Cardiac muscle cell (in vitro differentiated cells and primary cell): Measurements from ENCODE around the gene CD79A. TPM values are rescaled to one million over a fixed set of nuclear protein-coding genes. Genes with fewer than 3 reads are reported as not detected.

Source experiments
- DNase-seq, 2 donors: peaks; one replicate each; pipeline versions ENCODE4 v3.0.0 to v3.0.0-alpha.2; 2010 to 2017; ENCODE audit warnings: low read depth in 1 of 2, low spot score in 1 of 2
- H3K27ac ChIP-seq: fragments of 200-600 bp; sonication (generic); 2 replicates; pipeline ENCODE4 v1.5.1; 2016
- H3K27me3 ChIP-seq: fragments of 200-600 bp; sonication (generic); 2 replicates; pipeline ENCODE4 v1.6.0; 2016; ENCODE audit warnings: control low read depth
- H3K36me3 ChIP-seq: fragments of 200-600 bp; sonication (generic); 2 replicates; pipeline ENCODE4 v1.5.1; 2016; ENCODE audit warnings: control low read depth
- H3K4me1 ChIP-seq: fragments of 200-600 bp; sonication (generic); 2 replicates; pipeline ENCODE4 v1.8.1; 2017; ENCODE audit warnings: low read depth, mild to moderate bottlenecking, mixed run types
- H3K4me3 ChIP-seq: fragments of 200-600 bp; sonication (generic); 2 replicates; pipeline ENCODE4 v1.5.1; 2016; ENCODE audit warnings: mild to moderate bottlenecking
- H3K9me3 ChIP-seq: fragments of 200-600 bp; sonication (generic); 2 replicates; pipeline ENCODE4 v1.5.1; 2017; ENCODE audit warnings: low read depth, mild to moderate bottlenecking, control low read depth
- CTCF ChIP-seq: IDR thresholded peaks from 2 replicates; pipeline ENCODE4 v1.5.1; 2012; ENCODE audit warnings: low read depth, mild to moderate bottlenecking, low read length
- polyA plus RNA-seq: library from polyadenylated mRNA; unstranded; fragments of >200 nt; fragmentation: Nextera tagmentation; extraction: Ambion mirVana; gene quantifications from 2 replicates; pipeline ENCODE4 v1.2.1, GENCODE V29; 2016
- total RNA-seq: library from RNA; depleted of rRNA; stranded (reverse); fragments of >200 nt; gene quantifications from 2 replicates; pipeline ENCODE4 v1.2.3, GENCODE V29; 2016

The CD79A gene
- total and polyA plus RNA-seq, 2 experiments from 2014 or later = 0.24 TPM; not detected in 1

GRCh38 chr19:41929536-41930071 is 52.5 kb downstream of the CD79A start:
- DNase-seq = no peak
- no peaks in the 10 kb centered on the region for H3K9me3 ChIP-seq

GRCh38 chr19:41930322-41930722 is 53.2 kb downstream of the CD79A start:
- peaks cover 96% of the 10 kb centered on the region for H3K27me3 ChIP-seq
- H3K4me1 ChIP-seq = no peaks in the 10 kb centered on the region
- no peaks in the 10 kb centered on the region for H3K9me3 ChIP-seq
- no peak overlapping the region for H3K27ac ChIP-seq
- no peak for TF ChIP-seq CTCF
- H3K36me3 ChIP-seq = no peaks in the 10 kb centered on the region
- no peak for DNase-seq
- no peak overlapping the region for H3K4me3 ChIP-seq

More at GRCh38 chr19:41929536-41930071, 52.5 kb downstream of the CD79A start:
- Histone ChIP-seq H3K27ac (no peak overlapping the region), H3K4me3 (no peak overlapping the region), H3K36me3 (no peaks in the 10 kb centered on the region), H3K27me3 (peaks cover 98% of the 10 kb centered on the region), H3K4me1 (no peaks in the 10 kb centered on the region)
- TF ChIP-seq CTCF = no peak

Other genes with a start within 250 kb of the CD79A start
- not detected in 2 replicates for gene CEACAM7, start 189.0 kb upstream of the CD79A start, total RNA-seq
- not detected in 2 replicates for gene CEACAM7, start 189.0 kb upstream of the CD79A start, polyA plus RNA-seq
- not detected in 2 replicates for gene CEACAM5, start 168.7 kb upstream of the CD79A start, total RNA-seq
- not detected in 2 replicates for gene CEACAM5, start 168.7 kb upstream of the CD79A start, polyA plus RNA-seq
- not detected in 2 replicates for gene CEACAM6, start 121.7 kb upstream of the CD79A start, total RNA-seq
- gene CEACAM6, start 121.7 kb upstream of the CD79A start, polyA plus RNA-seq = not detected in 2 replicates
- gene CEACAM3, start 80.7 kb upstream of the CD79A start, total RNA-seq = not detected in 2 replicates
- gene CEACAM3, start 80.7 kb upstream of the CD79A start, polyA plus RNA-seq = not detected in 2 replicates
- gene LYPD4, start 32.6 kb upstream of the CD79A start, total RNA-seq = not detected in 2 replicates
- not detected in 2 replicates for gene LYPD4, start 32.6 kb upstream of the CD79A start, polyA plus RNA-seq
- not detected in 2 replicates for gene DMRTC2, start 32.2 kb upstream of the CD79A start, total RNA-seq
- not detected in 2 replicates for gene DMRTC2, start 32.2 kb upstream of the CD79A start, polyA plus RNA-seq
- 1,651 and 2,830 TPM in 2 replicates for gene RPS19, start 17.0 kb upstream of the CD79A start, total RNA-seq
- gene RPS19, start 17.0 kb upstream of the CD79A start, polyA plus RNA-seq = 1,323 and 1,693 TPM in 2 replicates
- gene ARHGEF1, start 5.9 kb downstream of the CD79A start, total RNA-seq = 19.2 and 49.9 TPM in 2 replicates
- gene ARHGEF1, start 5.9 kb downstream of the CD79A start, polyA plus RNA-seq = 40.1 and 68.1 TPM in 2 replicates
- gene ERFL, start 51.2 kb downstream of the CD79A start, total RNA-seq = 1.0 TPM in 1 of 2 replicates, not detected in the other
- 0.06 TPM in 1 of 2 replicates, not detected in the other for gene ERFL, start 51.2 kb downstream of the CD79A start, polyA plus RNA-seq
- 151 and 212 TPM in 2 replicates for gene RABAC1, start 82.0 kb downstream of the CD79A start, total RNA-seq
- 245 and 270 TPM in 2 replicates for gene RABAC1, start 82.0 kb downstream of the CD79A start, polyA plus RNA-seq
- 4.5 and 6.1 TPM in 2 replicates for gene ATP1A3, start 117.0 kb downstream of the CD79A start, total RNA-seq
- gene ATP1A3, start 117.0 kb downstream of the CD79A start, polyA plus RNA-seq = 8.1 and 9.9 TPM in 2 replicates
- 9.1 and 11.8 TPM in 2 replicates for gene GRIK5, start 192.9 kb downstream of the CD79A start, total RNA-seq
- 3.4 and 6.3 TPM in 2 replicates for gene GRIK5, start 192.9 kb downstream of the CD79A start, polyA plus RNA-seq
- 29.2 and 36.2 TPM in 2 replicates for gene ZNF574, start 198.9 kb downstream of the CD79A start, total RNA-seq
- gene ZNF574, start 198.9 kb downstream of the CD79A start, polyA plus RNA-seq = 23.9 and 32.5 TPM in 2 replicates